Thyroid gland (tissue), 4 donors: ENCODE measurements around the gene HEATR5A. TPM values are rescaled to one million over a fixed set of nuclear protein-coding genes. Genes with fewer than 3 reads are reported as not detected.

Experiments used
- DNase-seq, 2 donors: peaks; one replicate each; pipeline ENCODE4 v3.0.0-alpha.2; 2019
- H3K27ac ChIP-seq, 3 donors: fragments of 200-600 bp; sonication (generic); 1 replicate in 2 of 3; 2 replicates in 1 of 3; pipeline ENCODE4 v1.5.1; 2016 to 2019; ENCODE audit warnings: mild to moderate bottlenecking in 1 of 3, moderate library complexity in 1 of 3
- H3K27me3 ChIP-seq: fragments of 200-600 bp; sonication (generic); one replicate; pipeline ENCODE4 v1.5.1; 2019
- H3K36me3 ChIP-seq, 2 donors: fragments of 200-600 bp; sonication (generic); one replicate each; pipeline ENCODE4 v1.5.1; 2016 to 2019
- H3K4me1 ChIP-seq, 2 donors: fragments of 200-600 bp; sonication (generic); one replicate each; pipeline ENCODE4 v1.5.1; 2017 to 2019
- H3K4me3 ChIP-seq, 3 donors: fragments of 200-600 bp; sonication (generic); replicated peaks in 1 of 3; 1 replicate in 2 of 3; 2 replicates in 1 of 3; pipeline ENCODE4 v1.5.1; 2016; ENCODE audit warnings: mild to moderate bottlenecking in 1 of 3
- H3K9me3 ChIP-seq: fragments of 200-600 bp; sonication (generic); one replicate; pipeline ENCODE4 v1.5.1; 2017
- POLR2A ChIP-seq, 2 donors: fragments of 450-650 bp; IDR thresholded peaks; one replicate each; pipeline ENCODE4 v1.6.1; 2017; ENCODE audit warnings: antibody characterized with exemption in 2 of 2, mild to moderate bottlenecking in 2 of 2, moderate library complexity in 1 of 2
- WGBS, 2 donors: methylation state at CpG; one replicate each; pipeline ENCODE4 v1.1.5; 2017; 5-methylcytosine and 5-hydroxymethylcytosine counted together
- intact Hi-C: fragments of 100-400 bp; cut with DNase I; formaldehyde crosslinking; loops from one replicate; pipeline ENCODE4 v1.15.1; 2023
- total RNA-seq, 4 donors: library from RNA; depleted of rRNA; stranded (reverse); fragments of >200 nt; gene quantifications; one replicate each; pipeline ENCODE4 v1.2.3, GENCODE V29; 2016
- TF ChIP-seq, protein P1 (sequence below), 6 experiments: fragments of 200-600 bp in 3 of 6; fragments of 450-650 bp in 3 of 6; sonication (generic) in 3 of 6; IDR thresholded peaks; one replicate each; pipeline ENCODE4 v1.5.1; 2016 to 2019; ENCODE audit warnings: antibody characterized with exemption in 6 of 6, mild to moderate bottlenecking in 2 of 6, inconsistent platforms in 1 of 6, moderate library complexity in 1 of 6

Gene HEATR5A
- total RNA-seq, 4 donors from 2014 or later = 31.0 to 46.3 (median 40.5) TPM

DNA sequence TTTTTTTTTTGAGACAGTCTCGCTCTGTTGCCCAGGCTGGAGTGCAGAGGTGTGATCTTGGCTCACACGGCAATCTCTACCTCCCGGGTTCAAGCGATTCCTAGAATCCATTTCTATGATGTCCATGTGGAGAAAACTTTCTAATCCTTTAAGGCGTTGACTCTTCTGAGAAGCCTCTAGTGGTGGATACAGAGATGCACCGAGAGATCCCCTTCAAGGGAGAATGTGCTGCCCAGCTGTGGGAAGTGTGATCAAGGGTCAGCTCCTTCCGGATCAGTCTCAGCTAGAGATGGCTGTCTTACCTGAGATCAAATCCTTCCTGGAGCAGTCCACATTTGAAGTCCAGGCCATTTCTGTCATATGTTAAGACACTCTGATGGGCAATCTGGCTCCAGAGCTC is 120.1 kb downstream of the HEATR5A start:
- intact Hi-C loops = no loop called here

GRCh38 chr14:31297701-31298344 is 122.5 kb downstream of the HEATR5A start:
- Histone ChIP-seq H3K4me1 (peaks cover 16 to 27% of the 10 kb centered on the region in 2 donors), H3K9me3 (no peaks in the 10 kb centered on the region), H3K27ac (peak overlapping the region; percentile 2 to 66 (median 55)), H3K4me3 (no peak overlapping the region), H3K36me3 (peaks cover 0 to 3% of the 10 kb centered on the region in 2 donors), H3K27me3 (no peaks in the 10 kb centered on the region)
- TF ChIP-seq POLR2A (IDR thresholded peaks at IDR 0.05) = no peak
- TF ChIP-seq, protein P1, sequence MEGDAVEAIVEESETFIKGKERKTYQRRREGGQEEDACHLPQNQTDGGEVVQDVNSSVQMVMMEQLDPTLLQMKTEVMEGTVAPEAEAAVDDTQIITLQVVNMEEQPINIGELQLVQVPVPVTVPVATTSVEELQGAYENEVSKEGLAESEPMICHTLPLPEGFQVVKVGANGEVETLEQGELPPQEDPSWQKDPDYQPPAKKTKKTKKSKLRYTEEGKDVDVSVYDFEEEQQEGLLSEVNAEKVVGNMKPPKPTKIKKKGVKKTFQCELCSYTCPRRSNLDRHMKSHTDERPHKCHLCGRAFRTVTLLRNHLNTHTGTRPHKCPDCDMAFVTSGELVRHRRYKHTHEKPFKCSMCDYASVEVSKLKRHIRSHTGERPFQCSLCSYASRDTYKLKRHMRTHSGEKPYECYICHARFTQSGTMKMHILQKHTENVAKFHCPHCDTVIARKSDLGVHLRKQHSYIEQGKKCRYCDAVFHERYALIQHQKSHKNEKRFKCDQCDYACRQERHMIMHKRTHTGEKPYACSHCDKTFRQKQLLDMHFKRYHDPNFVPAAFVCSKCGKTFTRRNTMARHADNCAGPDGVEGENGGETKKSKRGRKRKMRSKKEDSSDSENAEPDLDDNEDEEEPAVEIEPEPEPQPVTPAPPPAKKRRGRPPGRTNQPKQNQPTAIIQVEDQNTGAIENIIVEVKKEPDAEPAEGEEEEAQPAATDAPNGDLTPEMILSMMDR (IDR thresholded peaks at IDR 0.05) = no peak
- intact Hi-C loops = no loop called here
- DNase-seq = no peak

More for the DNA sequence above, 120.1 kb downstream of the HEATR5A start:
- Histone ChIP-seq H3K36me3 (peaks cover 0 to 3% of the 10 kb centered on the region in 2 donors), H3K4me3 (no peak overlapping the region), H3K27me3 (no peaks in the 10 kb centered on the region), H3K9me3 (no peaks in the 10 kb centered on the region), H3K27ac (peak overlapping the region in 1 of 3 donors; percentile 1), H3K4me1 (peaks cover 12 to 13% of the 10 kb centered on the region in 2 donors)
- WGBS, 2 donors = 92 to 93% methylated on average over 7 of the region's 7 CpGs
- TF ChIP-seq, protein P1 (IDR thresholded peaks at IDR 0.05) = no peak
- no peak for TF ChIP-seq POLR2A (IDR thresholded peaks at IDR 0.05)
- DNase-seq = no peak

DNA sequence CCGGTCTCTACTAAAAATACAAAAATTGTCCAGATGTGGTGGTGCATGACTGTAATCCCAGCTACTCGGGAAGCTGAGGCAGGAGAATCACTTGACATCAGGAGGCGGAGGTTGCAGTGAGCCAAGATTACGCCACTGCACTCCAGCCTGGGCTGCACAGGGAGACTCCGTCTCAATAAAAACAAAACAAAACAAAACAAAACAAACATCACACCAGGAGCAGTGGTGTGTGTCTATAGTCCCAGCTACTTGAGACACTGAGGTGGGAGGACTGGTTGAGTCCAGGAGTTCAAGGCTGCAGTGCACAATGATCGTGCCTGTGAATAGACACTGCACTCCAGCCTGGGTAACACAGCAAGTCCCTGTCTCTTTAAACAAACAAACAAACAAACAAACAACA is 123.2 kb downstream of the HEATR5A start:
- intact Hi-C loops = no loop called here
- no peak overlapping the region for H3K4me3 ChIP-seq
- H3K4me1 ChIP-seq = peaks cover 16 to 32% of the 10 kb centered on the region in 2 donors
- H3K27ac ChIP-seq = peak overlapping the region in 2 of 3 donors; percentile 55 to 66
- H3K36me3 ChIP-seq = peaks cover 0 to under 1% of the 10 kb centered on the region in 2 donors
- no peaks in the 10 kb centered on the region for H3K27me3 ChIP-seq
- TF ChIP-seq POLR2A (IDR thresholded peaks at IDR 0.05) = no peak
- TF ChIP-seq, protein P1 (IDR thresholded peaks at IDR 0.05) = no peak
- peak; percentile 61 to 78 for DNase-seq
- WGBS, 2 donors = 55 to 59% methylated on average over 6 of the region's 6 CpGs
- H3K9me3 ChIP-seq = no peaks in the 10 kb centered on the region

- Histone ChIP-seq H3K27me3 (no peaks in the 10 kb centered on the region), H3K4me3 (no peak overlapping the region), H3K36me3 (no peaks in the 10 kb centered on the region), H3K27ac (peak overlapping the region in 1 of 3 donors; percentile 88), H3K9me3 (no peaks in the 10 kb centered on the region), H3K4me1 (peaks cover 16 to 32% of the 10 kb centered on the region in 2 donors)
- 77 to 78% methylated on average over 7 of the region's 7 CpGs for WGBS, 2 donors
- TF ChIP-seq POLR2A (IDR thresholded peaks at IDR 0.05) = no peak
- TF ChIP-seq, protein P1 (IDR thresholded peaks at IDR 0.05) = no peak
- DNase-seq = no peak
- intact Hi-C loops = no loop called here
Measured at GRCh38 chr14:31294746-31295405, 125.5 kb downstream of the HEATR5A start.
